HL-60 (cell line): ENCODE measurements around the gene DTX4.

Experiments
- CTCF ChIP-seq: IDR thresholded peaks from one replicate; pipeline ENCODE4 v1.5.1; 2011; ENCODE audit warnings: low read length, control low read depth, inconsistent platforms; ENCODE audit not compliant: insufficient read depth
- GABPA ChIP-seq: IDR thresholded peaks from 2 replicates; pipeline ENCODE4 v1.6.1; 2012; ENCODE audit warnings: low read depth
- POLR2AphosphoS5 ChIP-seq: IDR thresholded peaks from 2 replicates; pipeline ENCODE4 v1.6.1; 2012; ENCODE audit warnings: low read depth
- REST ChIP-seq: IDR thresholded peaks from 2 replicates; pipeline ENCODE4 v1.6.1; 2012; ENCODE audit warnings: low read depth; ENCODE audit not compliant: insufficient replicate concordance
- SPI1 ChIP-seq: IDR thresholded peaks from 2 replicates; pipeline ENCODE4 v1.6.1; 2012; ENCODE audit warnings: low read depth, mild to moderate bottlenecking, borderline replicate concordance

GRCh38 chr11:59204746-59205145, 32.8 kb downstream of the DTX4 start:
- TF ChIP-seq CTCF: no peak
- TF ChIP-seq REST: no peak
- TF ChIP-seq GABPA: no peak
- TF ChIP-seq POLR2AphosphoS5: no peak
- TF ChIP-seq SPI1: no peak
